DND-41 (cell line): ENCODE results near the gene ST7.
"Not testable (repeated sequence)": the region's sequence is repeated elsewhere in the genome, so short reads cannot be mapped to it uniquely, and the experiment has no call there.

ENCODE experiments used
- ATAC-seq: fragments of 200-7000 bp; cut with Tn5 transposase; 3 replicates; pipeline ENCODE4 v1.9.1; 2021; ENCODE audit warnings: low read depth; ENCODE audit not compliant: insufficient read depth
- DNase-seq: peaks from one replicate; pipeline ENCODE4 v3.0.0-alpha.2; 2020
- H2AFZ ChIP-seq: 2 replicates; pipeline ENCODE4 v1.6.0; 2012; ENCODE audit warnings: low read depth, low read length
- H3K27ac ChIP-seq: 2 replicates; pipeline ENCODE4 v1.5.1; 2012; ENCODE audit warnings: low read length, inconsistent platforms
- H3K27me3 ChIP-seq: fragments of 200-600 bp; sonication (generic); 2 replicates; pipeline ENCODE4 v1.6.0; 2012; ENCODE audit warnings: low read length, mild to moderate bottlenecking, inconsistent platforms; ENCODE audit not compliant: insufficient read depth, poor library complexity
- H3K36me3 ChIP-seq: 2 replicates; pipeline ENCODE4 v1.5.1; 2012; ENCODE audit warnings: low read length, inconsistent platforms; ENCODE audit not compliant: insufficient read depth
- H3K4me1 ChIP-seq: 2 replicates; pipeline ENCODE4 v1.5.1; 2012; ENCODE audit warnings: mild to moderate bottlenecking, low read length; ENCODE audit not compliant: insufficient read depth
- H3K4me2 ChIP-seq: 2 replicates; pipeline ENCODE4 v1.6.0; 2012; ENCODE audit warnings: mild to moderate bottlenecking, moderate library complexity, low read length, inconsistent platforms; ENCODE audit not compliant: insufficient read depth
- H3K4me3 ChIP-seq, 2 experiments: fragments of 200-600 bp in 1 of 2; shearing (Covaris generic) in 1 of 2; 2 replicates each; pipeline ENCODE4 v1.5.1; 2012 to 2016; ENCODE audit warnings: inconsistent platforms in 2 of 2, low read length in 2 of 2, mild to moderate bottlenecking in 2 of 2, low read depth in 1 of 2, moderate library complexity in 1 of 2
- H3K79me2 ChIP-seq: 2 replicates; pipeline ENCODE4 v1.6.0; 2012; ENCODE audit warnings: low read length, inconsistent platforms; ENCODE audit not compliant: insufficient read depth
- H3K9ac ChIP-seq: 2 replicates; pipeline ENCODE4 v1.6.0; 2012; ENCODE audit warnings: low read depth, mild to moderate bottlenecking, inconsistent platforms, low read length, moderate library complexity
- H3K9me3 ChIP-seq: 2 replicates; pipeline ENCODE4 v1.5.1; 2012; ENCODE audit warnings: low read length, moderate library complexity, mild to moderate bottlenecking, inconsistent platforms; ENCODE audit not compliant: insufficient read depth, severe bottlenecking
- H4K20me1 ChIP-seq: 2 replicates; pipeline ENCODE4 v1.6.0; 2012; ENCODE audit warnings: low read length; ENCODE audit not compliant: insufficient read depth
- EZH2 ChIP-seq: IDR thresholded peaks from 3 replicates; pipeline ENCODE4 v1.6.1; 2012; ENCODE audit warnings: borderline replicate concordance, low read depth, mild to moderate bottlenecking, moderate library complexity, low read length, inconsistent platforms; ENCODE audit not compliant: severe bottlenecking
- TF ChIP-seq, protein P1 (sequence below): IDR thresholded peaks from 2 replicates; pipeline ENCODE4 v1.5.1; 2012; ENCODE audit warnings: borderline replicate concordance, low read length, moderate library complexity, mild to moderate bottlenecking; ENCODE audit not compliant: poor library complexity, severe bottlenecking; ENCODE audit errors: extremely low read depth

ST7 gene

DNA sequence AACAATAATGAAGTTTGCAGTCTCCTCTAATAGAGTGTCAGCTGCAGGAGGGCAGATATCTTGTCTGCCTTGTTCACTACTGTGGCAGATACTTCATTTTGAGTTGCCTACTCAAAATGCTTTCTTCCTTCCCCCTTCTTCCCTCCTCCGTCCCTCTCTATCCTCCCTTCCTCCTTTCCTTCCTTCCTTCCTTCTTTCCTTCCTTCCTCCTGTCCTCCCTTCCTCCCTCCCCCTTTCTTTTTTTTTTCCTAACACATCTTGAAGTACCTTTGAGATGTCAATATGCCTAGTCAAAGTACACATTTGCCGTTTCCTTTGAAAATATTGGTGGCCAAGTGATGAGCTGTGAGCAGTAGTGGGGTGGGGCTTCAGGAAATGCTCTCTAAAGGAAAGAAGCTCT, 18.7 kb upstream of the ST7 start:
- Histone ChIP-seq H3K9ac (no peak overlapping the region), H3K9me3 (no peaks in the 10 kb centered on the region), H3K4me2 (no peak overlapping the region), H3K79me2 (no peaks in the 10 kb centered on the region), H3K27me3 (peaks cover 2% of the 10 kb centered on the region), H2AFZ (no peak overlapping the region), H3K4me3 (no peak overlapping the region), H3K36me3 (no peaks in the 10 kb centered on the region), H4K20me1 (no peaks in the 10 kb centered on the region), H3K27ac (no peak overlapping the region), H3K4me1 (no peaks in the 10 kb centered on the region)
- DNase-seq, result no peak
- ATAC-seq, result no peak
- TF ChIP-seq EZH2, result no peak
- TF ChIP-seq, protein P1, sequence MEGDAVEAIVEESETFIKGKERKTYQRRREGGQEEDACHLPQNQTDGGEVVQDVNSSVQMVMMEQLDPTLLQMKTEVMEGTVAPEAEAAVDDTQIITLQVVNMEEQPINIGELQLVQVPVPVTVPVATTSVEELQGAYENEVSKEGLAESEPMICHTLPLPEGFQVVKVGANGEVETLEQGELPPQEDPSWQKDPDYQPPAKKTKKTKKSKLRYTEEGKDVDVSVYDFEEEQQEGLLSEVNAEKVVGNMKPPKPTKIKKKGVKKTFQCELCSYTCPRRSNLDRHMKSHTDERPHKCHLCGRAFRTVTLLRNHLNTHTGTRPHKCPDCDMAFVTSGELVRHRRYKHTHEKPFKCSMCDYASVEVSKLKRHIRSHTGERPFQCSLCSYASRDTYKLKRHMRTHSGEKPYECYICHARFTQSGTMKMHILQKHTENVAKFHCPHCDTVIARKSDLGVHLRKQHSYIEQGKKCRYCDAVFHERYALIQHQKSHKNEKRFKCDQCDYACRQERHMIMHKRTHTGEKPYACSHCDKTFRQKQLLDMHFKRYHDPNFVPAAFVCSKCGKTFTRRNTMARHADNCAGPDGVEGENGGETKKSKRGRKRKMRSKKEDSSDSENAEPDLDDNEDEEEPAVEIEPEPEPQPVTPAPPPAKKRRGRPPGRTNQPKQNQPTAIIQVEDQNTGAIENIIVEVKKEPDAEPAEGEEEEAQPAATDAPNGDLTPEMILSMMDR, result no peak

DNA sequence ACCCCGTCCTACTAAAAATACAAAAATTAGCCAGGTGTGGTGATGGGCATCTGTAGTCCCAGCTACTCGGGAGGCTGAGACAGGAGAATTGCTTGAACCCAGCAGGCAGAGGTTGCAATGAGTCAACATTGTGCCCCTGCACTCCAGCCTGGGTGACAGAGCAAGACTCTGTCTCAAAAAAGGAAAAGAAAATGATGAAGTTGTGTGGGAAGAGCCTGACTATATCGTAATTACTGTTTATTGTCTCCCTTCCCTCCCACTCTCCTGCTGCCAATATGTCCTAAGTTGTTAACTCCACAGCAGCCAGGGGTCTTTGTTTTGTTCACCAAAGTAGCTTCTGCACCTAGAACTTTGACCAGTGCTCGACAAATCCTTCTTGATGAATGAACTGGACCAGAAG, 16.5 kb upstream of the ST7 start:
- not testable (repeated sequence) for ATAC-seq, H3K79me2 ChIP-seq, H3K9me3 ChIP-seq, H3K4me2 ChIP-seq, H3K4me3 ChIP-seq, H3K9ac ChIP-seq, H3K27me3 ChIP-seq, H3K36me3 ChIP-seq, H3K27ac ChIP-seq, H2AFZ ChIP-seq, DNase-seq, H3K4me1 ChIP-seq, H4K20me1 ChIP-seq

DNA sequence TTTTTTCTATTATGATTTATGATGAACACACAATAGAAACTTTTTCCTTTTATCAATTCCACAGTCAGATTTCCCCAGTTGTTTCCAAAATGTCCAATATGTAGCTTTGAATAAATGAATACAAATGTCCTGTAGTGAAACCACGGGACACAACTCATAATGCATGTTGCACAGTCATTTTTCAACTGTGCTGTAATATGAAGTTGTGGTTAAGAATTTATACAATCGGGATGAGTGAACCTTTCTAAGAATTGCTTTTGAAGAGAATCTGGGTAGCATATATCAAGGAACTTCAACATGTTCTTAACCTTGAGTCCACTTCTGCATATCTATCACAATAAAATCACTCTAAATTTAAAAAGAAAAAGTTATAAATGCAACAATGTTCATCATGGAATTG, 14.6 kb upstream of the ST7 start:
- Histone ChIP-seq H3K4me1 (no peaks in the 10 kb centered on the region), H3K9ac (no peak overlapping the region), H3K9me3 (no peaks in the 10 kb centered on the region), H3K27me3 (peaks cover 6% of the 10 kb centered on the region), H3K4me2 (no peak overlapping the region), H3K4me3 (no peak overlapping the region), H3K27ac (no peak overlapping the region), H3K36me3 (no peaks in the 10 kb centered on the region), H3K79me2 (no peaks in the 10 kb centered on the region), H4K20me1 (no peaks in the 10 kb centered on the region), H2AFZ (no peak overlapping the region)
- no peak for DNase-seq
- TF ChIP-seq, protein P1, result no peak
- no peak for TF ChIP-seq EZH2
- ATAC-seq, result no peak

DNA sequence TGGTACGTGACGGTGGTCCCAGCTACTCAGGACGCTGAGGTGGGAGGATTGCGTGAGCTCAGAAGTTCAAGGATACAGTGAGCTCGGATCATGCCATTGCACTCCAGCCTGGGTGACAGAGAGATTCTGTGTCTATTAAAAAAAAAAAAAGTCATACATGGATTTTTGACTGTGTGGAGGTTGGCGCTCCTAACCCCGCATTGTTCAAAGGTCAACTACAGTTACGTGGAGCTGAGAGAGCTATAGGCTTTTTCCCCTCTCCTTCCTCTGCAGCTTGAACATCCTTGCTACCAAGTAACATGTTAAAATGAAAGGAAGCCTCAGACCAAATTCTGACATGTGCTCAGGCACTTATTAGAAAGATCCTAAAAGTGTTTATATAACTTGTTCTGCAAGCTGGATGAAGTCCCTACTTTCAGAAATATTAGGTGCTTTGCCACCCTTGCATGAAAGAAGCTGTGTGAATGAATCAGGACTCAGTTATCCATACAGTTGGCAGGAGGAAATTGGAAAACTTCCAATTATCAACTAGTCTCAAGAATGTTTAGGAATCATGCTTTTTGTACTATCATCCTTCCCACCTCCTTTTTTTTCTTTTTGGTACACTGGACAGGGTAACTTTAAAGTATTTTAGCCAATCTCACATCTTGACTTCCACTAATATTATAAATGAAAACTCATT, 12.5 kb upstream of the ST7 start:
- Histone ChIP-seq H3K4me1 (no peaks in the 10 kb centered on the region), H2AFZ (no peak overlapping the region), H3K36me3 (no peaks in the 10 kb centered on the region), H3K9me3 (no peaks in the 10 kb centered on the region), H3K9ac (no peak overlapping the region), H4K20me1 (no peaks in the 10 kb centered on the region), H3K27me3 (peaks cover 4% of the 10 kb centered on the region), H3K27ac (no peak overlapping the region), H3K4me3 (no peak overlapping the region), H3K4me2 (no peak overlapping the region), H3K79me2 (no peaks in the 10 kb centered on the region)
- ATAC-seq, result no peak
- TF ChIP-seq, protein P1, result no peak
- no peak for TF ChIP-seq EZH2
- no peak for DNase-seq
